Thymus (tissue), 11 donors: ENCODE measurements around the gene VTI1A. TPM values are rescaled to one million over a fixed set of nuclear protein-coding genes. Genes with fewer than 3 reads are reported as not detected.

Experiments
- DNase-seq, 9 donors: peaks; one replicate each; pipeline ENCODE4 v3.0.0-alpha.2; 2013; ENCODE audit warnings: low spot score in 9 of 9, low read depth in 6 of 9, missing footprints in 1 of 9
- H3K27ac ChIP-seq, 2 donors: one replicate each; pipeline ENCODE4 v1.5.1; 2013; ENCODE audit warnings: control low read depth in 1 of 2, low read depth in 1 of 2, low read length in 1 of 2, mild to moderate bottlenecking in 1 of 2, moderate library complexity in 1 of 2
- H3K27me3 ChIP-seq, 2 donors: one replicate each; pipeline ENCODE4 v1.5.1; 2013; ENCODE audit warnings: low read length in 1 of 2; ENCODE audit not compliant: control insufficient read depth in 2 of 2, insufficient read depth in 1 of 2
- H3K36me3 ChIP-seq, 2 donors: one replicate each; pipeline ENCODE4 v1.5.1; 2013; ENCODE audit warnings: low read length in 1 of 2, mild to moderate bottlenecking in 1 of 2, moderate library complexity in 1 of 2; ENCODE audit not compliant: control insufficient read depth in 2 of 2, insufficient read depth in 2 of 2
- H3K4me1 ChIP-seq, 2 donors: one replicate each; pipeline ENCODE4 v1.5.1; 2013; ENCODE audit warnings: low read length in 2 of 2; ENCODE audit not compliant: control insufficient read depth in 2 of 2, insufficient read depth in 2 of 2
- H3K4me3 ChIP-seq, 2 donors: one replicate each; pipeline ENCODE4 v1.5.1; 2013; ENCODE audit warnings: low read length in 2 of 2, control low read depth in 1 of 2, mild to moderate bottlenecking in 1 of 2
- H3K9me3 ChIP-seq, 2 donors: one replicate each; pipeline ENCODE4 v1.5.1; 2013; ENCODE audit warnings: low read length in 1 of 2, mild to moderate bottlenecking in 1 of 2; ENCODE audit not compliant: control insufficient read depth in 2 of 2, insufficient read depth in 1 of 2
- WGBS: extraction: QIAGEN DNeasy Blood & Tissue Kit; methylation state at CpG from one replicate; pipeline ENCODE4 v1.1.7; 2013; 5-methylcytosine and 5-hydroxymethylcytosine counted together
- polyA plus RNA-seq: library from polyadenylated mRNA; stranded (reverse); fragments of 200-250 nt; gene quantifications from one replicate; pipeline ENCODE4 v1.2.3, GENCODE V29; 2013
- total RNA-seq: library from RNA; stranded (reverse); fragments of 120-200 nt; gene quantifications from one replicate; pipeline ENCODE4 v1.2.4, GENCODE V29; 2013
- donor health status: healthy.

The VTI1A gene
- total and polyA plus RNA-seq, 2 donors: 15.9 to 27.0 TPM

DNA sequence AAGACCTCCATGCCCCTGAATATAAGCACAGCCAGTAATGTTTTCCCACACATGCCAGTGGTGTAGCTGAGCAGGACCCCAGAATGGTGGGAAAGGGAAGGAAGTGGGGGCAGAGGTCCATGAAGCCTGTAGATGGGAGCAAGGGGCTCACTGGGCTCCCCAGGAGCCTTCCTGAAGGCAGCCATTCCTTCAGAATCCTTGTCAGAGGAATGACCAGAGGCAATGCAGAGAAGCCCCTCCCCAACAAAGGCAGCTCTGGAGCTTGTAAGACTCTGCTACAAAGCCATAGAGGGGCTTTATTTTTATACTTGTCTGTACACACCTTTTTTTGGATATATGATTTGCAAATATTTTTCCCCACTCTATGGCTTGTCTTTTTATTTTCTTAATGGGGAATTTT, 338.1 kb downstream of the VTI1A start:
- no peaks in the 10 kb centered on the region for H3K27me3 ChIP-seq
- H3K4me1 ChIP-seq: no peaks in the 10 kb centered on the region
- DNase-seq: no peak
- H3K36me3 ChIP-seq: no peaks in the 10 kb centered on the region
- H3K27ac ChIP-seq: no peak overlapping the region
- no peaks in the 10 kb centered on the region for H3K9me3 ChIP-seq
- H3K4me3 ChIP-seq: no peak overlapping the region

DNA sequence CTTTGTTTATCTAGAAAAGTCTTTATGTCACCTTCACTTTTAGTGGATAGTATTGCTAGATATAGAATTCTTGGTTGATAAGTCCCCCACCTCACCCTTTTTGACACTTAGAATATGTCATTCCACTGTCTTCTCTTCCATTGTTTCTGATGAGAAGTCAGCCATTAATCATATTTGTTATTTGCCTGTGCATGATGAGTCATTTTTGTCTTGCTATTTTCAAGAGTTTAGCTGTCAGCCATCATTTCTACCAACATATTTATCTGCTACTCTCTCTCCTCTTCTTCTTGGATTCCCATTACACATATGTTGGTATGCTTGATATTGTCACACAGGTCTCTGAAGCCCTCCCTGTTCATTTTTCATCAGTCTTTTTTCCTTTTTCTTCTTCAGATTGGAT, 342.2 kb downstream of the VTI1A start:
- H3K9me3 ChIP-seq: no peaks in the 10 kb centered on the region
- DNase-seq: no peak
- no peaks in the 10 kb centered on the region for H3K27me3 ChIP-seq
- H3K36me3 ChIP-seq: peaks cover 0 to 4% of the 10 kb centered on the region in 2 donors
- no peak overlapping the region for H3K4me3 ChIP-seq
- H3K4me1 ChIP-seq: peaks cover 0 to 12% of the 10 kb centered on the region in 2 donors
- H3K27ac ChIP-seq: no peak overlapping the region

DNA sequence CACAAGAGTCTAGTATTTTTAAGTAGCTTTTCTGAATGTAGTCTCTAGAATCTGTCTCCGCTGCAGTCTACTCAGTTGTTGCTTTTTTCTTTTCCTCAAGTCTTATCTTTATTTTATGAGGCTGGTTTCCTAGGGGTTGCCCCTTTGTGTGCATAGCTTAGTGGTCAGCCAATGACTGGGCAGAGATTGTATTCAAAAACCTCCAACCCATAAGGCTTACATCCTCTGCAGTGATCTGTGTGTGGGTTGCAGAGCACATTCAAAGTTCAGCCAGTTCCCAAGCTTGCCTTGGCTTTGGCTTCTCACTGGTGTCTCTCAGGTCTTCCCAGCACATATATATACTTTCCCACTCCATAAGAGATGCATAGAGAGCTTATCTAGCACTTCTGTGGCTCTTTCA, 343.0 kb downstream of the VTI1A start:
- Histone ChIP-seq H3K4me1 (peaks cover 0 to 12% of the 10 kb centered on the region in 2 donors), H3K36me3 (peaks cover 0 to 4% of the 10 kb centered on the region in 2 donors), H3K9me3 (no peaks in the 10 kb centered on the region), H3K4me3 (no peak overlapping the region), H3K27me3 (no peaks in the 10 kb centered on the region), H3K27ac (no peak overlapping the region)
- DNase-seq: no peak
- 97% methylated on average over 1 of the region's 1 CpG for WGBS

DNA sequence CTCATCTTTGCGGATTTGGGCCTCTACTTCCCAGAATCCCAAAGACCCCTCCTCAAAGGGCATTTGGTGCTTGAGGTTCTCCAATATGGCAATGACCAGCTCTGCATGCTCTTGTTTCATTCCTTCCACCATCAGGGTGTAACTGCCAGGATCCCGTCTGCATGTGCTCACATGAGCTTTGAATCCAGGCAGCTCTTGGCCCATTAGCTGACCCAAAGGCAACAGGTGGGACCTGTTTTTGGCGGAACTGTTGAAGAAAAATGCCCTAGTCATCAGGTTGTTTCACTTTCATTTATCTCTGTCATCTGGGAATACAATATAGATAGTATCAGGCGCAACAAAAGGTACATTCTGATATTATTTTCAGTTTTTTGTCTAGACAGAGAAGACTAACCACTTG, 343.9 kb downstream of the VTI1A start:
- H3K4me3 ChIP-seq: no peak overlapping the region
- 93% methylated on average over 4 of the region's 4 CpGs for WGBS
- no peak overlapping the region for H3K27ac ChIP-seq
- no peaks in the 10 kb centered on the region for H3K27me3 ChIP-seq
- H3K9me3 ChIP-seq: no peaks in the 10 kb centered on the region
- DNase-seq: no peak
- peaks cover 0 to 4% of the 10 kb centered on the region in 2 donors for H3K36me3 ChIP-seq
- H3K4me1 ChIP-seq: peaks cover 0 to 12% of the 10 kb centered on the region in 2 donors

DNA sequence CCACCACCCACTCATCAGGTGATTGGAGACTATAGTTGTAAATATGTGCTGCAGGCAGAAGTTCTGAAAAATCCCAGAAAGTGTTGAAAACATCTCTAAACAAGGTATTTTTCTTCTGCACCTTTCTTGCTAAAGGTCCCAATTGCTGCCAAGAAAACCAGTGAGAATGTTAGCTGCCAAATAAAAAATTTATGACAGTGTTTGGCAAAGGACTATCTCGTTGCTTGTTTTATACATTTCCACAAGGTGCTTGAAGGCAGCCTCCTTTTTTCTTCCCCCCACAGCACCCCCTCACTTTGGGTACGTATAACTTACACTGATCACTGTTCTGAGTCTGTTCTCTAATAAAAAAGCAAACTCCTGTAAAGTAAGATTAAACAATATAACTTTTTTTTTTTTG, 344.4 kb downstream of the VTI1A start:
- Histone ChIP-seq H3K4me3 (no peak overlapping the region), H3K4me1 (peaks cover 0 to 12% of the 10 kb centered on the region in 2 donors), H3K9me3 (peaks cover 0 to 3% of the 10 kb centered on the region in 2 donors), H3K27me3 (no peaks in the 10 kb centered on the region), H3K27ac (no peak overlapping the region), H3K36me3 (peaks cover 0 to 4% of the 10 kb centered on the region in 2 donors)
- DNase-seq: no peak
- 88% methylated on average over 2 of the region's 2 CpGs for WGBS

DNA sequence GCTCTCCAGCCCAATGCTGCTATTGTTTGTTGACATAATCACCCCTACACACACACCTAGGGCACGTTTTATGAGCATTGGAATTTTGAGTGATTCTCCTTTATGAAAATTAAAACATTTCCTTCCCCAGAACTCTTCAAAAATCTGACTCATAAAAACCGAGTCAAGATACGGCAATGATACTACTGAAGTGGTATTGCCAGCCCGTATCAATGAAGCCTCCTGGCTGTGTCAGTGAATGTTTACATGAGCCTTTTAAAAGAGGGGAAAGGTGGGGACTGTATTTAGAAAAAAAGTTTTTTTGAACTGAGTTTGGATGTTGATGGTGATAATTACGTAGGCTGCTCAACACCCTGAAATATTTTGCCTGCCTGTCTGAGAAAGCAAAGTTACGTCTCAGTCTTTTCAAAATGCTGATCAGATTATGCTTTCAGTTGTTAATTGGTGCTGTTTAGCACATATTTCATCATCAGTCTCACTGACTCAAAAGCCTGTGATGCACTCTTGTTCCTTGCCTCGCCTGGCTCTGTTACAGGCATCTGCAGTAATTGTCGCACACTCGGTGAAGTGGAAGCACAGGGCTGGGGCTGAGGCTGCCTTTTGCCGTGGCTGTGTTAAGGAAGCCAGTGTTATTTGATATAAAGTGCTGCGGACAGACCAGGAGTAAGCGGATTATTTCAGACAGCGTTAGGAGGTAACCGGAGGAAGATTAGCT, 345.6 kb downstream of the VTI1A start:
- DNase-seq: no peak
- peaks cover 0 to 12% of the 10 kb centered on the region in 2 donors for H3K4me1 ChIP-seq
- 95% methylated on average over 14 of the region's 14 CpGs for WGBS
- peaks cover 0 to 4% of the 10 kb centered on the region in 2 donors for H3K36me3 ChIP-seq
- H3K27ac ChIP-seq: no peak overlapping the region
- H3K9me3 ChIP-seq: peaks cover 0 to 3% of the 10 kb centered on the region in 2 donors
- H3K27me3 ChIP-seq: no peaks in the 10 kb centered on the region
- H3K4me3 ChIP-seq: no peak overlapping the region

DNA sequence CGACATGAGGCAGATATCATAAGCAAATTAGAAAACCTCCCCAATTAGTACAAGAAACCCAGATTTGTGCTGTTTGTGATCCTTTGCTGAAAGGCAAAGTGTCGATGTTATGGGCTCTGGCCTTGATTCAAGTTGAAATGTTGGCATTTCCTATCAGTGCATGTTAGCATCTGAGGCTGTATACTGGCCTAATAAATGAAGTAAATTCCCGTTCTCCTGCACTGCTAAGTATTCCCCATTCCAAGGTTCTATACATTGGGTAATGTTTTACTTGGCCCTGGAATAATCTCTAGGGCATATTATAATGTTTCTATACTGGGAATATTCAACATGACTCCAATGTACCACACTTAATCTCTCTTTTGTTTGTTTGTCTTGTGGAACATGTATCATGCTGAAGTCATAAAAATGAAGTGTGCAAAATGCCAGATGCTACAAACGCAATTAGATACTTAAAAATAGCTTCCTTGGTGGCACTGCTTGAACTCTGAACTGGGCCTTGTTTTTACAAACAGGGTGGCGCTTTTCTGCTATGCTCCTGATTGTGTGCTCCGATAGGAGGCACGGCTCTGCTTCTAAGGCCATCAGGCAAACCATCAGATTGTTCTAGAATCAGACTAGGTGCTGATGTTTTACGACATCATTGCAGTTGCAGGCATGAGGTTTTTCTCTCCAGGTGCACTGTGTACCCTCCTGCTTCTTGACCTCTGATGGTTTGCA, 346.3 kb downstream of the VTI1A start:
- Histone ChIP-seq H3K27ac (no peak overlapping the region), H3K4me1 (peaks cover 5 to 19% of the 10 kb centered on the region in 2 donors), H3K27me3 (no peaks in the 10 kb centered on the region), H3K36me3 (peaks cover 0 to 9% of the 10 kb centered on the region in 2 donors), H3K4me3 (no peak overlapping the region), H3K9me3 (peaks cover 0 to 3% of the 10 kb centered on the region in 2 donors)
- 96% methylated on average over 8 of the region's 8 CpGs for WGBS
- DNase-seq: no peak

DNA sequence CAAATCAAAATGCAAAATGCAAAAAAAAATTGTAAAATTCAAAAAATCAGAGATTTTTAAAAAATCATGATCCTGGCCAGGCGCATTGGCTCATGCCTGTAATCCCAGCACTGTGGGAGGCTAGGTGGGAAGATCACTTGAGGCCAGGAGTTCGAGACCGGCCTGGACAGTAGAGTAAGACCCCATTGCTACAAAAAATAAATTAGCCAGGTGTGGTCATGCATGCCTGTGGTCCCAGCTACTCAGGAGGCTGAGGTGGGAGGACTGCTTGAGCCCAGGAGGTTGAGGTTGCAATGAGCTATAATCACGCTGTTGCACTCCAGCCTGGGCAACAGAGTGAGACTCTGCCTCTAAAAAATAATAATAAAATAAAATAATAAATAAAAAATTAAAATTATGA, 347.2 kb downstream of the VTI1A start:
- H3K27me3 ChIP-seq: no peaks in the 10 kb centered on the region
- H3K4me1 ChIP-seq: peaks cover 11 to 28% of the 10 kb centered on the region in 2 donors
- DNase-seq: no peak
- peaks cover 0 to 3% of the 10 kb centered on the region in 2 donors for H3K9me3 ChIP-seq
- 97% methylated on average over 4 of the region's 4 CpGs for WGBS
- H3K4me3 ChIP-seq: no peak overlapping the region
- H3K36me3 ChIP-seq: peaks cover 0 to 9% of the 10 kb centered on the region in 2 donors
- H3K27ac ChIP-seq: no peak overlapping the region

DNA sequence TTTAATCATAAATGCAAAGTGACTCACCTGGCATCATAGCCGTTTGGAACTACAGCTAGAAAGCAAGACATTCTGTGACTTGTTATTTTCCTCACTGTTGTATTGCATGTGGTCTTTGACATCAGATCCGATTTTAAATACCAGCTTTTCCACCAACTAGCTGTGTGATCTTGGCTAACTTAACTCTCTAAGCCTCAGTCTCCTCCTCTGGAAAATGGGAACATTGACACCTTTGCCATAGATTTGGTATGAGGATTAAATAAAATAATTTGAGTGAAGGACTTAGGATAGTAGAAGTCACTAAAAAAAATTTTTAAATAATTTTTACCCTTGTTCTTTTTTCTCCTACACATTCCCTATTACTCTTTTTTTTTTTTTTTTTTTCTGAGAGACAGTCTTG, 348.1 kb downstream of the VTI1A start:
- Histone ChIP-seq H3K36me3 (peaks cover 0 to 9% of the 10 kb centered on the region in 2 donors), H3K4me1 (peaks cover 19 to 36% of the 10 kb centered on the region in 2 donors), H3K27ac (no peak overlapping the region), H3K9me3 (peaks cover 0 to 3% of the 10 kb centered on the region in 2 donors), H3K27me3 (no peaks in the 10 kb centered on the region), H3K4me3 (no peak overlapping the region)
- 97% methylated on average over 2 of the region's 2 CpGs for WGBS
- DNase-seq: no peak
